Upper lobe of left lung (tissue), 4 donors: ENCODE measurements around the gene LRRC23.
"Not testable (repeated sequence)": the region's sequence is repeated elsewhere in the genome, so short reads cannot be mapped to it uniquely, and the experiment has no call there.

Experiments used
- EP300 ChIP-seq, 4 donors: sonication (generic); formaldehyde crosslinking; IDR thresholded peaks; one replicate each; pipeline ENCODE4 v1.5.1; 2017; ENCODE audit warnings: antibody characterized with exemption in 4 of 4, control low read depth in 2 of 4
- POLR2A ChIP-seq, 4 donors: fragments of 450-650 bp; IDR thresholded peaks; one replicate each; pipeline ENCODE4 v1.5.1; 2016 to 2017; ENCODE audit warnings: antibody characterized with exemption in 4 of 4, mild to moderate bottlenecking in 2 of 4
- POLR2AphosphoS5 ChIP-seq, 2 donors: sonication (generic); formaldehyde crosslinking; IDR thresholded peaks; one replicate each; pipeline ENCODE4 v1.5.1; 2017; ENCODE audit warnings: antibody characterized with exemption in 2 of 2
- TF ChIP-seq, protein P1 (sequence below), 6 experiments: fragments of 450-650 bp in 4 of 6; fragments of 200-600 bp in 2 of 6; sonication (generic) in 2 of 6; IDR thresholded peaks; one replicate each; pipeline ENCODE4 v1.5.1; 2016 to 2019; ENCODE audit warnings: antibody characterized with exemption in 6 of 6

GRCh38 chr12:6870304-6870703 lies 34.3 kb upstream of the LRRC23 start:
- TF ChIP-seq, protein P1, sequence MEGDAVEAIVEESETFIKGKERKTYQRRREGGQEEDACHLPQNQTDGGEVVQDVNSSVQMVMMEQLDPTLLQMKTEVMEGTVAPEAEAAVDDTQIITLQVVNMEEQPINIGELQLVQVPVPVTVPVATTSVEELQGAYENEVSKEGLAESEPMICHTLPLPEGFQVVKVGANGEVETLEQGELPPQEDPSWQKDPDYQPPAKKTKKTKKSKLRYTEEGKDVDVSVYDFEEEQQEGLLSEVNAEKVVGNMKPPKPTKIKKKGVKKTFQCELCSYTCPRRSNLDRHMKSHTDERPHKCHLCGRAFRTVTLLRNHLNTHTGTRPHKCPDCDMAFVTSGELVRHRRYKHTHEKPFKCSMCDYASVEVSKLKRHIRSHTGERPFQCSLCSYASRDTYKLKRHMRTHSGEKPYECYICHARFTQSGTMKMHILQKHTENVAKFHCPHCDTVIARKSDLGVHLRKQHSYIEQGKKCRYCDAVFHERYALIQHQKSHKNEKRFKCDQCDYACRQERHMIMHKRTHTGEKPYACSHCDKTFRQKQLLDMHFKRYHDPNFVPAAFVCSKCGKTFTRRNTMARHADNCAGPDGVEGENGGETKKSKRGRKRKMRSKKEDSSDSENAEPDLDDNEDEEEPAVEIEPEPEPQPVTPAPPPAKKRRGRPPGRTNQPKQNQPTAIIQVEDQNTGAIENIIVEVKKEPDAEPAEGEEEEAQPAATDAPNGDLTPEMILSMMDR (IDR thresholded peaks at IDR 0.05), result not testable (repeated sequence)
- TF ChIP-seq POLR2AphosphoS5, EP300, POLR2A (IDR thresholded peaks at IDR 0.05): not testable (repeated sequence)
